ENCODE results near the gene SNX24.
"Not testable (repeated sequence)": the region's sequence is repeated elsewhere in the genome, so short reads cannot be mapped to it uniquely, and the experiment has no call there.

SNX24 gene

DNA sequence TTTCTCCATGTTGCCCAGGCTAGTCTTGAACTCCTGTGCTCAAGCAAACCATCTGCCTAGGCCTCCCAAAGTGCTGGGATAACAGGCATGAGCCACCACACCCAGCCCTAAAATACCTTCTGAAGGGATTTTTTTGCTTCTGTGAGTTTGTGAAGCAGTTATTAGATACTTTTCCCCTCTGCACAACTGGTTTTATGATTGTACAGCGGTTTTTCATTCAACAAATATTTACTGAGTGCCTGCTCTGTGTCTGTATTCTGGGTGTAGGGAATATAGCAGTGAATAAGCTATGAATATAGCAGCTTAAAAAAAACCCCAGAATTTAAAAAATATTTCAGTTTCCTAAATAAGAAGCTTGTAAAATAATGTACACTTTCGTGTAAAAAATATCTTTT lies 2.3 kb downstream of the SNX24 start:
- Histone ChIP-seq H3K4me2 (ENCODE audit: insufficient read depth, low read length) (no peak overlapping the region), H3K4me3 (ENCODE audit: low read depth in 1 of 2, low read length in 2 of 2) (no peak overlapping the region), H3K27me3 (ENCODE audit: insufficient read depth, low read length, poor library complexity) (no peaks in the 10 kb centered on the region), H3K9me3 (ENCODE audit: insufficient read depth, low read length, severe bottlenecking) (no peaks in the 10 kb centered on the region), H3K36me3 (ENCODE audit: insufficient read depth, low read length) (no peaks in the 10 kb centered on the region), H4K20me1 (ENCODE audit: insufficient read depth, low read length) (no peaks in the 10 kb centered on the region), H3K4me1 (ENCODE audit: insufficient read depth, low read length) (no peaks in the 10 kb centered on the region), H2AFZ (ENCODE audit: low read depth, low read length) (no peak overlapping the region), H3K79me2 (ENCODE audit: insufficient read depth, low read length) (no peaks in the 10 kb centered on the region), H3K9ac (ENCODE audit: low read depth, low read length) (no peak overlapping the region), H3K27ac (ENCODE audit: low read length) (no peak overlapping the region)
- TF ChIP-seq, protein P1, sequence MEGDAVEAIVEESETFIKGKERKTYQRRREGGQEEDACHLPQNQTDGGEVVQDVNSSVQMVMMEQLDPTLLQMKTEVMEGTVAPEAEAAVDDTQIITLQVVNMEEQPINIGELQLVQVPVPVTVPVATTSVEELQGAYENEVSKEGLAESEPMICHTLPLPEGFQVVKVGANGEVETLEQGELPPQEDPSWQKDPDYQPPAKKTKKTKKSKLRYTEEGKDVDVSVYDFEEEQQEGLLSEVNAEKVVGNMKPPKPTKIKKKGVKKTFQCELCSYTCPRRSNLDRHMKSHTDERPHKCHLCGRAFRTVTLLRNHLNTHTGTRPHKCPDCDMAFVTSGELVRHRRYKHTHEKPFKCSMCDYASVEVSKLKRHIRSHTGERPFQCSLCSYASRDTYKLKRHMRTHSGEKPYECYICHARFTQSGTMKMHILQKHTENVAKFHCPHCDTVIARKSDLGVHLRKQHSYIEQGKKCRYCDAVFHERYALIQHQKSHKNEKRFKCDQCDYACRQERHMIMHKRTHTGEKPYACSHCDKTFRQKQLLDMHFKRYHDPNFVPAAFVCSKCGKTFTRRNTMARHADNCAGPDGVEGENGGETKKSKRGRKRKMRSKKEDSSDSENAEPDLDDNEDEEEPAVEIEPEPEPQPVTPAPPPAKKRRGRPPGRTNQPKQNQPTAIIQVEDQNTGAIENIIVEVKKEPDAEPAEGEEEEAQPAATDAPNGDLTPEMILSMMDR (IDR thresholded peaks at IDR 0.05; ENCODE audit: borderline replicate concordance, extremely low read depth, low read length, poor library complexity, severe bottlenecking): no peak
- TF ChIP-seq EZH2 (IDR thresholded peaks at IDR 0.05; ENCODE audit: borderline replicate concordance, low read depth, low read length, severe bottlenecking): no peak
- DNase-seq (no peak), ATAC-seq (ENCODE audit: insufficient read depth, low read depth) (no peak)

DNA sequence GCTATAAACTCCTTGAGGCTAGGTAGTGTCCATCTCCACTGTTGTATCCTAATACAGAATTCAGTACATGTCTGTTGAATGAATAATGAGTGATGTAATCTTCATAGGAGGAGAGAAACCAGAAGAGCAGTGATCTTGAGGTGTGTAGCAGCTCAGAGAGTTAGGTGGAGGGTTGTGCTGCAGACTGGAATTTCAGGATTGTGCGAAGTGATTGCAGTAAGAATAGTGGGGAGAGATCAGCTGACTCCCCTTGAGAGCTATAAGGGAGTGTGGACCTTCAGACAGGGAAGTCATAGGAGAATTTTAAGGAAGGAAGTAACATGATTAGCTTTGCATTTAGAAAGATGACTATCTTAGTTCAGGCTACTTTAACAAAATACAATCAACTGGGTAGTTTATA lies 4.4 kb downstream of the SNX24 start:
- DNase-seq: no peak
- no peaks in the 10 kb centered on the region for H3K79me2 ChIP-seq (ENCODE audit: insufficient read depth, low read length)

DNA sequence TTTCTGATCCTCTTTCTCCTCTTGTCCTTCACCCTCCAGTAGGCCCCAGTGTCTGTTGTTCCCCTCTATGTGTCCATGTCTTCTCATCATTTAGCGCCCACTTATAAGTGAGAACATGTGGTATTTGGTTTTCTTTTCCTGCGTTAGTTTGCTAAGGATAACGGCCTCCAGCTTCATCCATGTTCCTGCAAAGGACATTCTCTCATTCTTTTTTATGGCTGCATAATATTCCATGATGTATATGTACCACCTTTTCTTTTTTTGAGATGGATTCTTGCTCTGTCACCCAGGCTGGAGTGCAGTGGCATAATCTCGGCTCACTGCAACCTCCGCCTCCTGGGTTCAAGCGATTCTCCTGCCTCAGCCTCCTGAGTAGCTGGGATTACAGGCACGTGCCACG lies 12.1 kb downstream of the SNX24 start:
- not testable (repeated sequence) for ATAC-seq (ENCODE audit: insufficient read depth, low read depth); DNase-seq; H3K4me2 ChIP-seq (ENCODE audit: insufficient read depth, low read length); H4K20me1 ChIP-seq (ENCODE audit: insufficient read depth, low read length); H3K9me3 ChIP-seq (ENCODE audit: insufficient read depth, low read length, severe bottlenecking); H3K27me3 ChIP-seq (ENCODE audit: insufficient read depth, low read length, poor library complexity); H3K4me1 ChIP-seq (ENCODE audit: insufficient read depth, low read length); H2AFZ ChIP-seq (ENCODE audit: low read depth, low read length); H3K79me2 ChIP-seq (ENCODE audit: insufficient read depth, low read length); H3K4me3 ChIP-seq (ENCODE audit: low read depth in 1 of 2, low read length in 2 of 2); H3K36me3 ChIP-seq (ENCODE audit: insufficient read depth, low read length); H3K9ac ChIP-seq (ENCODE audit: low read depth, low read length); H3K27ac ChIP-seq (ENCODE audit: low read length)

More for the DNA sequence above, 4.4 kb downstream of the SNX24 start:
- H3K4me2 ChIP-seq (ENCODE audit: insufficient read depth, low read length): no peak overlapping the region
- ATAC-seq (ENCODE audit: insufficient read depth, low read depth): no peak
- no peak overlapping the region for H3K27ac ChIP-seq (ENCODE audit: low read length)
- no peak overlapping the region for H3K9ac ChIP-seq (ENCODE audit: low read depth, low read length)
- H2AFZ ChIP-seq (ENCODE audit: low read depth, low read length): no peak overlapping the region
- TF ChIP-seq, protein P1 (IDR thresholded peaks at IDR 0.05; ENCODE audit: borderline replicate concordance, extremely low read depth, low read length, poor library complexity, severe bottlenecking): no peak
- TF ChIP-seq EZH2 (IDR thresholded peaks at IDR 0.05; ENCODE audit: borderline replicate concordance, low read depth, low read length, severe bottlenecking): no peak
- H3K36me3 ChIP-seq (ENCODE audit: insufficient read depth, low read length): no peaks in the 10 kb centered on the region
- H3K4me3 ChIP-seq (ENCODE audit: low read depth in 1 of 2, low read length in 2 of 2): no peak overlapping the region
- no peaks in the 10 kb centered on the region for H4K20me1 ChIP-seq (ENCODE audit: insufficient read depth, low read length)
- no peaks in the 10 kb centered on the region for H3K9me3 ChIP-seq (ENCODE audit: insufficient read depth, low read length, severe bottlenecking)
- no peaks in the 10 kb centered on the region for H3K27me3 ChIP-seq (ENCODE audit: insufficient read depth, low read length, poor library complexity)
- H3K4me1 ChIP-seq (ENCODE audit: insufficient read depth, low read length): no peaks in the 10 kb centered on the region

DNA sequence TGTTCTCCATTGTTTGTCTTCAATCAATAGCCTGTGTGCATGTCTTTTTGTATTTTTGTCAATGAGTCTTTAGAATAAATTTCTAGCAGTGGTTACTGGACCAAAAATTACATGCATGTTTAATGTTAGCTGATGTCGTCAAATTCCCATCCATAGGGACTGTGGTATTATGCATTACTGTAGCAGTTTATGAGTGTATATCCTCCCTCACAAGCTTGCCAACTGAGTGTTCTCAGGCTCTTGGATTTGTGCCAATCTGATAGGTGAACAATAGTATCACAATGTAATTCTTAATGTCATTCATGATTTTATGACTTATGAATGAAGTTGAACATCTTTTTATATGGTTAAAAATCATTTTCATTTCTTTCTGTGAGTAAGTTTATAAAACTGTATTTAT lies 13.0 kb downstream of the SNX24 start:
- H3K27ac ChIP-seq (ENCODE audit: low read length): no peak overlapping the region
- no peak overlapping the region for H3K4me3 ChIP-seq (ENCODE audit: low read depth in 1 of 2, low read length in 2 of 2)
- H3K79me2 ChIP-seq (ENCODE audit: insufficient read depth, low read length): no peaks in the 10 kb centered on the region
- no peak overlapping the region for H3K4me2 ChIP-seq (ENCODE audit: insufficient read depth, low read length)
- no peak overlapping the region for H3K9ac ChIP-seq (ENCODE audit: low read depth, low read length)
- H4K20me1 ChIP-seq (ENCODE audit: insufficient read depth, low read length): no peaks in the 10 kb centered on the region
- no peaks in the 10 kb centered on the region for H3K9me3 ChIP-seq (ENCODE audit: insufficient read depth, low read length, severe bottlenecking)
- H3K36me3 ChIP-seq (ENCODE audit: insufficient read depth, low read length): no peaks in the 10 kb centered on the region
- ATAC-seq (ENCODE audit: insufficient read depth, low read depth) (no peak), DNase-seq (no peak)
- TF ChIP-seq, protein P1 (IDR thresholded peaks at IDR 0.05; ENCODE audit: borderline replicate concordance, extremely low read depth, low read length, poor library complexity, severe bottlenecking): no peak
- no peak for TF ChIP-seq EZH2 (IDR thresholded peaks at IDR 0.05; ENCODE audit: borderline replicate concordance, low read depth, low read length, severe bottlenecking)
- H3K4me1 ChIP-seq (ENCODE audit: insufficient read depth, low read length): no peaks in the 10 kb centered on the region
- H3K27me3 ChIP-seq (ENCODE audit: insufficient read depth, low read length, poor library complexity): no peaks in the 10 kb centered on the region
- H2AFZ ChIP-seq (ENCODE audit: low read depth, low read length): no peak overlapping the region

Measured in DND-41 (cell line).